Nephron progenitor cell (in vitro differentiated cells): ENCODE data around the gene HIP1.

Experiments
- DNase-seq: peaks from one replicate; pipeline ENCODE4 v3.0.0; 2021
- H3K27ac Mint-ChIP-seq: 2 replicates; pipeline ENCODE4 v1.8.0; 2021; ENCODE audit warnings: mild to moderate bottlenecking, moderate library complexity, mixed read lengths
- H3K27me3 Mint-ChIP-seq: 2 replicates; pipeline ENCODE4 v1.8.0; 2021; ENCODE audit warnings: mild to moderate bottlenecking, low read depth, mixed read lengths; ENCODE audit not compliant: poor library complexity
- H3K36me3 Mint-ChIP-seq: 2 replicates; pipeline ENCODE4 v1.8.0; 2021; ENCODE audit warnings: low read depth, mixed read lengths
- H3K4me1 Mint-ChIP-seq: 2 replicates; pipeline ENCODE4 v1.8.0; 2021; ENCODE audit warnings: mixed read lengths
- H3K4me3 Mint-ChIP-seq: 2 replicates; pipeline ENCODE4 v1.8.0; 2021; ENCODE audit warnings: mild to moderate bottlenecking, moderate library complexity, mixed read lengths
- H3K9me3 Mint-ChIP-seq: 2 replicates; pipeline ENCODE4 v1.8.0; 2021; ENCODE audit warnings: mild to moderate bottlenecking, moderate library complexity, mixed read lengths
- CTCF ChIP-seq: fragments of 200-600 bp; sonication (generic); IDR thresholded peaks from 2 replicates; pipeline ENCODE4 v1.5.0; 2021; ENCODE audit warnings: antibody characterized with exemption

HIP1 gene

GRCh38 chr7:75658369-75658768 lies 80.4 kb downstream of the HIP1 start:
- no peak overlapping the region for H3K27ac Mint-ChIP-seq
- no peak overlapping the region for H3K4me3 Mint-ChIP-seq
- DNase-seq = no peak

GRCh38 chr7:75657866-75658265 lies 80.9 kb downstream of the HIP1 start:
- Mint-ChIP-seq H3K36me3 (peaks cover 3% of the 10 kb centered on the region), H3K27me3 (no peaks in the 10 kb centered on the region), H3K9me3 (peaks cover 3% of the 10 kb centered on the region), H3K4me1 (peaks cover 11% of the 10 kb centered on the region), H3K4me3 (no peak overlapping the region), H3K27ac (no peak overlapping the region)
- no peak for DNase-seq
- TF ChIP-seq CTCF = no peak

More at GRCh38 chr7:75658369-75658768, 80.4 kb downstream of the HIP1 start:
- no peak for TF ChIP-seq CTCF
- no peaks in the 10 kb centered on the region for H3K36me3 Mint-ChIP-seq
- H3K9me3 Mint-ChIP-seq = no peaks in the 10 kb centered on the region
- H3K4me1 Mint-ChIP-seq = peaks cover 16% of the 10 kb centered on the region
- H3K27me3 Mint-ChIP-seq = no peaks in the 10 kb centered on the region

- no peak overlapping the region for H3K4me3 Mint-ChIP-seq
- peaks cover 8% of the 10 kb centered on the region for H3K36me3 Mint-ChIP-seq
- no peaks in the 10 kb centered on the region for H3K27me3 Mint-ChIP-seq
- H3K27ac Mint-ChIP-seq = no peak overlapping the region
- H3K9me3 Mint-ChIP-seq = peaks cover 8% of the 10 kb centered on the region
- H3K4me1 Mint-ChIP-seq = peaks cover 8% of the 10 kb centered on the region
- no peak for TF ChIP-seq CTCF
- DNase-seq = no peak
Measured at GRCh38 chr7:75656740-75657139, 82.0 kb downstream of the HIP1 start.

GRCh38 chr7:75655536-75655935 lies 83.2 kb downstream of the HIP1 start:
- Mint-ChIP-seq H3K36me3 (peaks cover 8% of the 10 kb centered on the region), H3K9me3 (peaks cover 8% of the 10 kb centered on the region), H3K4me3 (no peak overlapping the region), H3K27me3 (no peaks in the 10 kb centered on the region), H3K27ac (no peak overlapping the region), H3K4me1 (peaks cover 10% of the 10 kb centered on the region)
- no peak for TF ChIP-seq CTCF
- DNase-seq = no peak

- H3K4me1 Mint-ChIP-seq = peaks cover 17% of the 10 kb centered on the region
Measured at GRCh38 chr7:75654855-75655254, 83.9 kb downstream of the HIP1 start.

More at GRCh38 chr7:75654855-75655254, 83.9 kb downstream of the HIP1 start:
- DNase-seq = no peak
- Mint-ChIP-seq H3K27me3 (no peaks in the 10 kb centered on the region), H3K4me3 (no peak overlapping the region), H3K36me3 (peaks cover 8% of the 10 kb centered on the region), H3K9me3 (peaks cover 8% of the 10 kb centered on the region), H3K27ac (no peak overlapping the region)
- no peak for TF ChIP-seq CTCF
